HG02763 (cell line): ENCODE measurements around the gene YAF2.

Source experiments
- ATAC-seq: cut with Tn5 transposase; IDR thresholded peaks from one replicate; pipeline ENCODE4 v1.9.1; 2021; ENCODE audit warnings: mild to moderate bottlenecking, moderate library complexity; ENCODE audit not compliant: unreplicated experiment

Gene YAF2

GRCh38 chr12:42145552-42146215 is 92.4 kb downstream of the YAF2 start:
- ATAC-seq, result no peak

- no peak for ATAC-seq
These were observed 92.9 kb downstream of the YAF2 start for GRCh38 chr12:42145197-42145549.

GRCh38 chr12:42144408-42145196 is 93.4 kb downstream of the YAF2 start, which contains the start of gene GXYLT1:
GXYLT1 (minus strand) TSS chr12:42144874; CDS start chr12:42144646, 228 bp downstream.
- ATAC-seq, result peak; percentile 93

GRCh38 chr12:42144158-42144407 is 94.0 kb downstream of the YAF2 start:
- peak; percentile 17 for ATAC-seq

GRCh38 chr12:42143452-42144157 is 94.4 kb downstream of the YAF2 start:
- ATAC-seq, result no peak

GRCh38 chr12:42141981-42142606 is 96.0 kb downstream of the YAF2 start:
- ATAC-seq, result no peak

- no peak for ATAC-seq
These were observed 97.1 kb downstream of the YAF2 start for GRCh38 chr12:42140901-42141300.

- no peak for ATAC-seq
These were observed 102.7 kb downstream of the YAF2 start for GRCh38 chr12:42135259-42135814.

GRCh38 chr12:42130672-42131402 is 107.2 kb downstream of the YAF2 start:
- no peak for ATAC-seq

GRCh38 chr12:42129595-42130204 is 108.3 kb downstream of the YAF2 start:
- no peak for ATAC-seq

GRCh38 chr12:42128888-42129287 is 109.2 kb downstream of the YAF2 start:
- no peak for ATAC-seq

GRCh38 chr12:42128327-42128726 is 109.7 kb downstream of the YAF2 start:
- ATAC-seq, result no peak

GRCh38 chr12:42126963-42127362 is 111.1 kb downstream of the YAF2 start:
- ATAC-seq, result no peak

- ATAC-seq, result no peak
These were observed 112.7 kb downstream of the YAF2 start for GRCh38 chr12:42125388-42125767.

- ATAC-seq, result no peak
These were observed 113.2 kb downstream of the YAF2 start for GRCh38 chr12:42124764-42125387.

- ATAC-seq, result no peak
These were observed 118.9 kb downstream of the YAF2 start for GRCh38 chr12:42119085-42119633.

GRCh38 chr12:42118136-42118879 is 119.7 kb downstream of the YAF2 start:
- no peak for ATAC-seq

GRCh38 chr12:42109031-42109430 is 129.0 kb downstream of the YAF2 start:
- no peak for ATAC-seq
